Tibial artery (tissue), 4 donors: ENCODE results near the gene ATP11A.
A peak's percentile ranks its signal among the peaks of the same experiment; 100 is the strongest.
"Not testable (repeated sequence)": the region's sequence is repeated elsewhere in the genome, so short reads cannot be mapped to it uniquely, and the experiment has no call there.

Experiments used
- DNase-seq, 2 donors: peaks; one replicate each; pipeline ENCODE4 v3.0.0-alpha.2; 2019
- H3K27ac ChIP-seq, 2 donors: fragments of 200-600 bp; sonication (generic) in 1 of 2; 1 replicate in 1 of 2; 2 replicates in 1 of 2; pipeline ENCODE4 v1.5.1; 2018 to 2019; ENCODE audit warnings: mild to moderate bottlenecking in 1 of 2
- H3K27me3 ChIP-seq, 2 donors: fragments of 200-600 bp; sonication (generic) in 1 of 2; one replicate each; pipeline versions ENCODE4 v1.5.1 to v1.6.0; 2016 to 2019
- H3K36me3 ChIP-seq, 3 donors: fragments of 200-600 bp; sonication (generic) in 2 of 3; one replicate each; pipeline ENCODE4 v1.5.1; 2016 to 2019; ENCODE audit warnings: mild to moderate bottlenecking in 2 of 3
- H3K4me1 ChIP-seq, 4 donors: fragments of 200-600 bp; sonication (generic) in 2 of 4; 1 replicate in 3 of 4; 2 replicates in 1 of 4; pipeline ENCODE4 v1.5.1; 2016 to 2019
- H3K4me3 ChIP-seq, 2 donors: fragments of 200-600 bp; sonication (generic) in 1 of 2; 1 replicate in 1 of 2; 2 replicates in 1 of 2; pipeline ENCODE4 v1.5.1; 2018 to 2019; ENCODE audit warnings: mild to moderate bottlenecking in 2 of 2
- H3K9me3 ChIP-seq, 3 donors: fragments of 200-600 bp; sonication (generic) in 1 of 3; one replicate each; pipeline ENCODE4 v1.5.1; 2016 to 2019
- CTCF ChIP-seq, 2 experiments: fragments of 200-600 bp in 1 of 2; fragments of 450-650 bp in 1 of 2; IDR thresholded peaks; one replicate each; pipeline ENCODE4 v1.5.1; 2017 to 2019; ENCODE audit warnings: antibody characterized with exemption in 2 of 2, mild to moderate bottlenecking in 1 of 2, moderate library complexity in 1 of 2
- intact Hi-C: fragments of 100-400 bp; cut with DNase I; formaldehyde crosslinking; loops from one replicate; pipeline ENCODE4 v1.15.0; 2023; ENCODE audit warnings: low total_unique reads

ATP11A gene

GRCh38 chr13:112705286-112705685 lies 15.4 kb downstream of the ATP11A start:
- no peaks in the 10 kb centered on the region for H3K9me3 ChIP-seq
- TF ChIP-seq CTCF (IDR thresholded peaks at IDR 0.05) = no peak
- no peaks in the 10 kb centered on the region for H3K27me3 ChIP-seq
- H3K27ac ChIP-seq = no peak overlapping the region
- H3K4me1 ChIP-seq = peaks cover 0 to under 1% (median 0%) of the 10 kb centered on the region in 4 donors
- no peaks in the 10 kb centered on the region for H3K36me3 ChIP-seq
- intact Hi-C loops = no loop called here
- H3K4me3 ChIP-seq = no peak overlapping the region
- peak in 1 of 2 donors; percentile 47 for DNase-seq

GRCh38 chr13:112706171-112706570 lies 16.3 kb downstream of the ATP11A start:
- no peak for TF ChIP-seq CTCF (IDR thresholded peaks at IDR 0.05)
- no peak overlapping the region for H3K27ac ChIP-seq
- no peaks in the 10 kb centered on the region for H3K36me3 ChIP-seq
- H3K27me3 ChIP-seq = no peaks in the 10 kb centered on the region
- peaks cover 0 to 9% (median 4%) of the 10 kb centered on the region in 4 donors for H3K4me1 ChIP-seq
- no peak overlapping the region for H3K4me3 ChIP-seq
- no peaks in the 10 kb centered on the region for H3K9me3 ChIP-seq
- DNase-seq = no peak
- intact Hi-C loops = no loop called here

GRCh38 chr13:112708560-112709240 lies 18.9 kb downstream of the ATP11A start:
- peak in 1 of 2 donors; percentile 37 for DNase-seq
- no peak overlapping the region for H3K4me3 ChIP-seq
- no peaks in the 10 kb centered on the region for H3K27me3 ChIP-seq
- H3K9me3 ChIP-seq = no peaks in the 10 kb centered on the region
- peaks cover 0 to 24% (median 15%) of the 10 kb centered on the region in 4 donors for H3K4me1 ChIP-seq
- intact Hi-C loops = no loop called here
- no peaks in the 10 kb centered on the region for H3K36me3 ChIP-seq
- H3K27ac ChIP-seq = no peak overlapping the region
- TF ChIP-seq CTCF (IDR thresholded peaks at IDR 0.05) = no peak

GRCh38 chr13:112709316-112709715 lies 19.5 kb downstream of the ATP11A start:
- H3K9me3 ChIP-seq, H3K4me3 ChIP-seq, H3K27ac ChIP-seq, DNase-seq, intact Hi-C loops, H3K36me3 ChIP-seq, H3K27me3 ChIP-seq: not testable (repeated sequence)
- H3K4me1 ChIP-seq = peaks cover 0 to 24% (median 15%) of the 10 kb centered on the region in 4 donors

- no peak for TF ChIP-seq CTCF (IDR thresholded peaks at IDR 0.05)
- Histone ChIP-seq H3K9me3 (peaks cover 0 to 8% (median 2%) of the 10 kb centered on the region in 3 donors), H3K27ac (peak overlapping the region in 1 of 2 donors; percentile 68), H3K4me1 (peaks cover 0 to 24% (median 15%) of the 10 kb centered on the region in 4 donors), H3K4me3 (no peak overlapping the region), H3K27me3 (no peaks in the 10 kb centered on the region), H3K36me3 (no peaks in the 10 kb centered on the region)
- DNase-seq = peak in 1 of 2 donors; percentile 61
- intact Hi-C loops = no loop called here
Observed at GRCh38 chr13:112709825-112710783, 20.3 kb downstream of the ATP11A start.
